Sigmoid colon (tissue), 3 donors: ENCODE data around the gene MCC.

Experiments used
- CTCF ChIP-seq, 4 experiments: fragments of 450-650 bp in 3 of 4; fragments of 200-600 bp in 1 of 4; IDR thresholded peaks; one replicate each; pipeline ENCODE4 v1.5.1; 2016 to 2019; ENCODE audit warnings: antibody characterized with exemption in 4 of 4, mild to moderate bottlenecking in 3 of 4, moderate library complexity in 2 of 4
- POLR2A ChIP-seq, 2 donors: fragments of 450-650 bp; IDR thresholded peaks; one replicate each; pipeline ENCODE4 v1.6.1; 2016; ENCODE audit warnings: antibody characterized with exemption in 2 of 2, mild to moderate bottlenecking in 2 of 2, moderate library complexity in 2 of 2

- TF ChIP-seq CTCF (IDR thresholded peaks at IDR 0.05): no peak
- no peak for TF ChIP-seq POLR2A (IDR thresholded peaks at IDR 0.05)
Observed at GRCh38 chr5:113090336-113091106, 397.7 kb downstream of the MCC start.
